DOHH2 (cell line): ENCODE results near the gene EIF2B1.

ENCODE experiments used
- CTCF ChIP-seq: fragments of 200-600 bp; sonication (generic); IDR thresholded peaks from one replicate; pipeline ENCODE4 v1.5.1; 2014; ENCODE audit warnings: antibody characterized with exemption, mild to moderate bottlenecking, low read depth, low read length; ENCODE audit not compliant: poor library complexity, severe bottlenecking
- EZH2phosphoT487 ChIP-seq: fragments of 200-600 bp; sonication (generic); IDR thresholded peaks from 2 replicates; pipeline ENCODE4 v1.6.1; 2017; ENCODE audit warnings: borderline replicate concordance, mild to moderate bottlenecking, antibody characterized with exemption, low read length, moderate library complexity, mixed read lengths

- no peak for TF ChIP-seq CTCF
- TF ChIP-seq EZH2phosphoT487: no peak
Measured at GRCh38 chr12:123633379-123634141, at the start of gene EIF2B1, which contains the start of gene GTF2H3.
